DOHH2 (cell line): Measurements from ENCODE around the gene THAP12.

Experiments used
- EZH2phosphoT487 ChIP-seq: fragments of 200-600 bp; sonication (generic); IDR thresholded peaks from 2 replicates; pipeline ENCODE4 v1.6.1; 2017; ENCODE audit warnings: borderline replicate concordance, mild to moderate bottlenecking, antibody characterized with exemption, low read length, moderate library complexity, mixed read lengths
- TF ChIP-seq, protein P1 (sequence below): fragments of 200-600 bp; sonication (generic); IDR thresholded peaks from one replicate; pipeline ENCODE4 v1.5.1; 2014; ENCODE audit warnings: antibody characterized with exemption, mild to moderate bottlenecking, low read depth, low read length; ENCODE audit not compliant: poor library complexity, severe bottlenecking

- TF ChIP-seq, protein P1, sequence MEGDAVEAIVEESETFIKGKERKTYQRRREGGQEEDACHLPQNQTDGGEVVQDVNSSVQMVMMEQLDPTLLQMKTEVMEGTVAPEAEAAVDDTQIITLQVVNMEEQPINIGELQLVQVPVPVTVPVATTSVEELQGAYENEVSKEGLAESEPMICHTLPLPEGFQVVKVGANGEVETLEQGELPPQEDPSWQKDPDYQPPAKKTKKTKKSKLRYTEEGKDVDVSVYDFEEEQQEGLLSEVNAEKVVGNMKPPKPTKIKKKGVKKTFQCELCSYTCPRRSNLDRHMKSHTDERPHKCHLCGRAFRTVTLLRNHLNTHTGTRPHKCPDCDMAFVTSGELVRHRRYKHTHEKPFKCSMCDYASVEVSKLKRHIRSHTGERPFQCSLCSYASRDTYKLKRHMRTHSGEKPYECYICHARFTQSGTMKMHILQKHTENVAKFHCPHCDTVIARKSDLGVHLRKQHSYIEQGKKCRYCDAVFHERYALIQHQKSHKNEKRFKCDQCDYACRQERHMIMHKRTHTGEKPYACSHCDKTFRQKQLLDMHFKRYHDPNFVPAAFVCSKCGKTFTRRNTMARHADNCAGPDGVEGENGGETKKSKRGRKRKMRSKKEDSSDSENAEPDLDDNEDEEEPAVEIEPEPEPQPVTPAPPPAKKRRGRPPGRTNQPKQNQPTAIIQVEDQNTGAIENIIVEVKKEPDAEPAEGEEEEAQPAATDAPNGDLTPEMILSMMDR: no peak
- no peak for TF ChIP-seq EZH2phosphoT487
Measured at GRCh38 chr11:76320929-76321328, 60.0 kb downstream of the THAP12 start.
